Stimulated activated CD4-positive, alpha-beta T cell treated with anti-CD3 and anti-CD28 coated beads, Interleukin-2, amount 100 ng/mL, for 24 hours (primary cell): ENCODE data around the gene HAND2.
A peak's percentile ranks its signal among the peaks of the same experiment; 100 is the strongest.

ENCODE experiments used
- DNase-seq, 2 donors: peaks; one replicate each; pipeline ENCODE4 v3.0.0-alpha.2; 2020

The HAND2 gene

DNA sequence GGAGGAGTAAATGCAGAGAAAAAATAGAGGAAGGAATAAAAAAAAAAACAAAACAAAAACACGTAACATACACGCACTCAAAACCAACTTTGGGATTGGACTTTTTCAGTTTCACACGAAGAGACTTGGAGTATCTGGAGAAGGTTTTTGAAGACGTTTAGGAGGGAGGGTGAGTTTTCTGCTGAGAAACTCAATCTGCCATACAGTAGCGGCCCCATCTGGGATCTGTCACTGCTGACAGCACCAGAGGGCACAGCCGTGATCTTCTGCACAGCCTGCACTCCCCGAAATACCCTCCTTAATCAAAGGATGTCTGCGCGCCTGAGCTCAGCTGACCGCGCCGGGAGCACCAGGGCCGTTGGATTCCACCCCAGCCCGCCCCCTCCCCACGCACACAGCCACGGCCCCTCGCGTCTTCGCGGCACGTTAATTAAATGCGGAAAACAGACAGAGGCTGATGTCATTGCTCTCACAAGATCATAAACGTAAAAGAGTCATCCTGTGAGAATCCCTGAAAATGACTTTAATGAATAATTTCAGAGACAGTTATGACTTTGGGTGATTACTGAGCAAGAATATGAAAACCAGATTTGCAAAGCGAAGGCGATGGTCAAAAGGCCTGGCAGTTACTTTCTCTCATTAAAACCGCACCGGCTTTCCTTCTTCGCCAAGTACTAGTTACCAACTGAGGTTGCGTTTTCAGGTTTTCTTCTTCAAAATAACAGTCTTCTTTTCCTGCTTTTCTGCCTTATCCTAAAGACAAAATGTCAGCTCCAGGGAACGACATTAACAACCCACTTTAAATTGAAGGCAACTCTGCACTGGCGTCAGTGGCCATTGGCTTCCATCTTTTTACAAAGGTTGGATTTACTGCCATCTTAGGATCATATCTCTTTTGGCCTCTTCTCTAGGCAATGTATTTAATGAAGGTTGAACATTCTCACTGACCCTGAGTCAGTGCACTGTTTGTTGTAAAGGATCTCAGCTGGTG lies 10.6 kb downstream of the HAND2 start:
- DNase-seq: peak in 1 of 2 donors; percentile 2

DNA sequence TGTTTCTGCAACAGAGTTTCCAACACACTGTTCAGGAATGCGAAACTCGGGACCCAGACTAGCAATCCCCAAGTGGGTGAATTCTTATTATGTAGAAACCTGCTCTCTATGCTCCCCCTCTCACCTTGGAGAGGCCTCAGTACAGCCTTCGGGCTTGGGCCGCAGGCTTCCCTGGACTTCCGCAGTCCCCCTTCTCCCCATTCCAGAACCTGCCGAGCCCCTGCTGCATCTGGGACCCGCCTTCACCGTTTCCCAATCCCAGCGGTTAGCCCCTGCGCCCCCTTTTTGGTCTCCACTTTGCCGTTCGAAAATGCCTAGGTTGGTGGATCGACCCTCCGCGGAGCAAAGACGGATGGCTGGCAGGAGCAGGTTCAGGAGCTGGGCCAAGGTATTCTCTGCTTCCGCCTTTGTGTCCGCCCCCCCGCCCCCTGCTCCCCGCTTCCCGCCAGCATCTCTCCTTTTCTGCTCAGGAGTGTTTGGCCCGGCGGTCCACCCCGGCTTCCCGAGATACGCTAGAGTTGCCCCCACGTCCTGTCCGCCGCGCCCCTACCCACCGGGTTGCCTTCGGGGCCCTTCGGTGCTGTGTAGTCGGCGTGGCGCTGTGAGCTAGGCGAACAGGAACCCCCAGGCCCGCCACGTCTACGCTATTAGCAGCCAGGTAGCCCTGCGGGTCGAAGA lies 11.5 kb downstream of the HAND2 start:
- DNase-seq: no peak

DNA sequence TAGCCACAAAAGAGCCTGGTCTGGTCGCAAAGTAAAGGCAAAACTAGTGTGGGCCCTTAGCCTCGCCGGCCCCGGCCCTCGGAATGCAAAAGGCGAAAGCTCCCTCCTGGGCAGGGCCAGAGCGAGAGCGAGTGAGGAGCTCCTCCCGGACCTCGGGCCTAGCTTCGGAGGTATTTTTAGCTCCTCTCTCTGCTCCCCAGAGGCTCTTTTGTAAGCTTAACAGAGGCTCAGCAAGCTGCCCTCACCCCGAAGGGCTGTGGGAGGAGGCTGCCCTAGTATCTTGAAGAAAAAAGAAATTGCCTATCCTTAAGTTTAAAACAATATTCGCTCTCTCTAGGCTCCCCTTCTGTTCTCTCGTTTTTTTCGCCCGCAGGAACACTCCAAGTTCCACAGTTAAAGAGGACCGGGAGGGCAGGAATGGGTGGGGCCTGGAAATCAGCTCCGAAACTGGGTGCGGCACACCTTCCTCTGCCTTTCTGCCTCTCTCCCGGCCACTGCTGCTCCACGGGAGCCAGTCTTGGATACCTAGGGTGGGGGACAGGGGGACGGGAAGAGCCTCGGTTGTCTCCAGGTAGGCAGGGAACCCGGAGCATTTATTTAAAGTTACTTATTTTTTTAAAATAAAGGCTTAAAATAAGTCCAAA lies 12.1 kb downstream of the HAND2 start:
- no peak for DNase-seq

DNA sequence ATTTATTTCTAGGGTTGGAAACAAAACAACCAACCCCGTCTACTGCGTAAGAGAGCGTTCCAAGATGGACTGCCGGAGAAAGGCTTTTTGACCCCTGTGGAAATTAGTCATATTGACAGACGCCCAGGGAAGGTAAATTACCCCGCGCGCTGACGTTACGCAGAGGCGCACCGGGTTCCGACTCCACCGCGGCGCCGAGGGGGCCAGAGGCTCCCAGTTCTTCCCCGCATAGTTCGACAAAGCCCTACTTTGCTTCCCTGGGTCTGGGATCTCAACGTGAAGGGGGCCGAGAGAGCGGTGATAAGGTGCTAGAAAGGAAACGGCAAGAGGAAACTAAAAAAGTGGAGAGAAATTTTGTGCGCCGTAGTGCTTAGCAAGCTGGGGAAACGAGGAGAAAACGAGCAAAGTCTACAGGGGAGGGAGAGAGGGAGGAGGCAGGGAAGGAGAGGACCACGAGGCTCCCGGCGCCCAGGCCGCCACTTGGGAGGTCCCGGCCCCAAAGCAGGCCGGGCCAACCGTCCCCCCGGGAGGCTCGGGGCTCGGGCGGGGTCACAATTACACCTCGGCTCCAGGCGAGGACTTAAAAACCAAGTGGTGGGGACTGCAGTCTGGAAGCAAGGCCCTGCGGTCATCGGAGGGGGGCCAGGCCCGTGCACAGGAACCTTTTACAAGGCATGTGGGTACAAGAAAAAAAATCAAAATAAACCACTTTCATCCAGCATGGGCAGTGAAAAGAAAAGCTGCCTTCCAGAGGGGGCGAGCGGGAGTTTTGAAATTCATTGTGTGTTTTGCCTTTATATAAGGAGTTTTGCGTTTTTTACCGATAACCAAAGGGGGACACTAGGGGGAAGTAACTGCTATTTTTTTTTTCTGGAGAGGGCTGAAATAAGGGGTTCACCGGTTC lies 13.2 kb downstream of the HAND2 start:
- DNase-seq: no peak

DNA sequence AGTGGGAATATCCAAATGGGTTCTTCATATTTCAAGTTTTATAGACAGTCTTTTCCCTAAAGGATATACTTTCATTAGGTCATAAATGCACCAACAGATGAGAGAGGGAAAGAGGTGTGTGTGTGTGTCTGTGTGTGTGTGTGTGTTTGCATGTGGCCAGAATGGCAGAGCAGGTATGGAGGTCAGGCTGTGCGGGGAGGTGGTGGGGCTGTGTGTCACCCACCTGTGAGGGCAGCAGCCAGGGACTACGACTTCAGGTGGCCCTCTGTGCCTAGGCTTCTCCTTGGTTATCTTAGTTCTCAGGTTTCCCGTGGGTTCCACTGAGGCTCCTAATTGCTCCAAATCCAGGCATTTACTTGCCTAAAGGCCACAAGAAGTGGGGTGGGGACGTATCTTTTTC lies 14.6 kb downstream of the HAND2 start:
- no peak for DNase-seq

DNA sequence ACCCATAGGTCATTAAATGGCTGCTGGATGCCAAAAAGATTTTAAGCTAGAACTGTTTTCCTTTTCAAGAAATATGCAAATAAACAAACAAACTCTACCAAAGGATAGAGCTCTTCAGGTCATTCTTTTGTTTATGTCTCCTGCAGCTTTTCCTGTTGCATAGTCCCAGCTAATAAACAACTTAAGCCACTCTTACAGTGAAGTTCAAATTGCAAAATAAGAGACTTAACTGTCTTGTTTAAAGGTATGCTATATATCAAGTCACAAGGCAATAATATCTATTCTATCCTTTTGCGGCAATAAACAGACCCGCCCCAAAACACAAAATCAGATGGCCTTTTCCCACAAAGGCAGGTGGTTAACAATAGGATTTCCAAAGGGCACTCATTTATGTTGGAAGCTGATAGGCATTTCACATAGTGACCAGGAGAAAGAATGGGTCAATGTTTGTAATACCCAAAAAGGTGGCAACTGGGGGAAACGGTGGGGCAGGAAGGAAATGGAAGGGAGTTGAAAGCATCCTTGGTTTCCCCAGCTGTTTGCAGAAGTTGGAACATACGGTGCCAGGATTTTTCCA lies 15.3 kb downstream of the HAND2 start:
- DNase-seq: no peak

DNA sequence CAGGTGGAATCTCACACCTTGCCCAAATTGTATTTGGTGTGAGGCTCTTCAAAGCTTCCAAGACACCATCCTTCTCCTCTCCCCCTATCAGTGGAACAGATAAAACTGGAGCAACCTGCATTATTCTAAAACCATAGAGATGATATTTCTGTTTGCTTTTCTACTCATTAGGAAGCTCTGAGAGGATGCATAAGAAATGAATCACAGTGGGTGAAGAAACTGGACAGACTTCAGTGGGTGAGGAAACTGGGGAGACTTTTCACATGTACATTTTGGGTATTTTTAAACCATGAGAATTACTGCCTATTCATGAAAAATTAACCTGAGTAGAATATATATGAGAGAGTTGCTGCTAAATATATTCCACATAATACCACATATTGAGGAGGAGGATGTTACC lies 16.4 kb downstream of the HAND2 start:
- no peak for DNase-seq

DNA sequence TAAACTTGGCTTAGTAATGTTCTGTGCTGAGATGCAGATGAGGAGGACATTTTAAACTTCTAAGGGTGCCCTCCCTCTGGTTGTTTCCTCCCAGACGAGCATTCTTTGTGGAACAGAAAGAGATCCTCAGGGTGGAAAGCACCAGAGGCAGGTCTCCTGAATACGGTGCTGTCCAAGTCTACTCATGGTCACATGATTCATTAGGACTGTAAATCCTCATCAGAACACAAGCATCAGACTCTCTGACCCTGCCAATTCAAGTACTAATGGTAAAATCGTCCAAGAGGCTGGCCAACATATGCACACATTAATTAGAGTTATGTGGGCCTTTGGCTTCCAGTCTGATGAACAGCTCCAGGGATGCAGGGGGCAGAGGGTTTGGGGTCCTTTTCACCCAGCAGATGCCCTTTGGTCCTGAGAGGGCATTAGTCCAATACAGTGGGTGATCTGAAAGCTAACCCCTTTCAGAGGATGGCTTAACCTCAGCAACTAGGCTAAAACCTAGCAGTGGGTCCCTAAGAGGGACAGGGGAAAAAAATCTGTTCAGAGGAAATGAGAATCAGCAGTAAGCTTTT lies 18.2 kb downstream of the HAND2 start:
- DNase-seq: no peak

DNA sequence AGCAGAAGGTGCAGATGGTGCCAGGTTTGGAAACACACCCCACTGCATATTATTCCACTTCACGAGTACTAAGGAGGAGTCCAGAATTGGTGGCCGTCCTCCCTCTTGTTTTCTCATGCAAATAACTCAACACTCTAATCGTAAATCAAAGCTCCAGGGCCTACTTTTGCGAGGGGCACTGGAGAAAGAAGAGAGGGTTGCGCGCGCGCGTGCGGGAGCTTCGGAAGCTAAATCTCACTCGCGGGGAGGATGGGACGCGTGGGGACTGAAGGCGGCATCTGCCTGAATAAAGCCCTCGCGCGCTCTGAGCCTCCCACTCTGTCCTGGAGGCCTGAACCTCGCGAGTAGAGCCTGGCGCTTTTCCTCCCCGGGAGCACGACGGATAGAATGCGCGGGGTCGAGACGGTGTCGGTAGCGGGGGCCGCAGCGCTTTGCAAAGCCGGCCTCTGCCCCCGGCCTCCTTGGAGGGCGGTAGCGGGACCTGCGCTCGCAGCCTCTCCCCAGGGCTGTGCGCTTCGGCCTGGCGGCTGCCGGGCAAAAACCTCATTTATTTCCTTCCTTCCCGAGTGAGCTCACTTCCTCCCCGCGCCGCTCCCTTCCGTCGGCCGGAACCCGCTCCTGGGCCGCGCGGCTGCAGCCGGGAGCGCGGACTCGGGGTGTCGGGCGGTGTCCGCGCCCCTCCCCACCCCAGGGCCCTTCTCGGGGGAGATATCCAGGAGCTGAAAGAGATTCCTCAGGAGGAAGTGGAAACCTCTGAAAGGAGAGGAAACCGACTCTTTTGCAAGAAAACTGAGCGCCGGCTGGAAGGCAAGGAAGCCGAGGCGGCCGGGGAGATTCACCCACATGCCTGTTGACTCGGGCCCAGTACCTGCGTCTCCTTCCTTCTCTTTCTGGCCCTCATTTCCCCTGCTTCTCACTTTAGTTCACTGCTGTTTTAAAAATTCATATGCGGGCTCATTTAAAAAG lies 20.7 kb downstream of the HAND2 start:
- peak in 1 of 2 donors; percentile 49 for DNase-seq

DNA sequence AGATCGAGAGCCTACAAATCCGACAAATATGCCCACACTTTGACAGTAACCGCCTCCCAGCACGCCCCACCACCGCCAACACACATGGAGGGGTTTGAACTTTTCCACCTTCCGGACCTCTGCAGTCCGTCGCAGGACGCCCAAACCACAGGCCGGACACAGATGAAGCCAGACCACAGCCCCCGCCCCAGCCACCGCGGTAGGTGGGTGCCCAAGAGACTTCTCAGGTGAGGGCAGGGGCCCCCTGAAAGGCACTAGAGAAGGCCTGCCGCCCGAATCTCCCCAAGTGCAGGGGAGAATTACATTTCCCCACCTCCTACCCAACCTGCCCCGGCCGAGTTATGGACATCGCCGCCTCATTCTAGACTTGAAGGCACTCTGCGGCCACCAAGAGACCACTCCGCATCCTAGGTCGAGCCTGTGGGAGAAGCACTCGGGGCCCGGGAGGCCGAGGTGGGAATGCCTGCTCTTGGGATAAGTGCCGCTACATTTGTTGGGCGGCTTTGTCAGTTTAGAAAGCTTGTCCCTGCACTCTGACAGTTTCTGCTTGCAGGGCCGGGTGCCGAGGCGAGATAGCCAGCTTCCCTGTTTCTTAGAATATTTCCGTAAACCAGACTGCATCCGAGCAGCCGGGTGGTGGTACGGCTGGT lies 21.5 kb downstream of the HAND2 start:
- peak in 1 of 2 donors; percentile 6 for DNase-seq

DNA sequence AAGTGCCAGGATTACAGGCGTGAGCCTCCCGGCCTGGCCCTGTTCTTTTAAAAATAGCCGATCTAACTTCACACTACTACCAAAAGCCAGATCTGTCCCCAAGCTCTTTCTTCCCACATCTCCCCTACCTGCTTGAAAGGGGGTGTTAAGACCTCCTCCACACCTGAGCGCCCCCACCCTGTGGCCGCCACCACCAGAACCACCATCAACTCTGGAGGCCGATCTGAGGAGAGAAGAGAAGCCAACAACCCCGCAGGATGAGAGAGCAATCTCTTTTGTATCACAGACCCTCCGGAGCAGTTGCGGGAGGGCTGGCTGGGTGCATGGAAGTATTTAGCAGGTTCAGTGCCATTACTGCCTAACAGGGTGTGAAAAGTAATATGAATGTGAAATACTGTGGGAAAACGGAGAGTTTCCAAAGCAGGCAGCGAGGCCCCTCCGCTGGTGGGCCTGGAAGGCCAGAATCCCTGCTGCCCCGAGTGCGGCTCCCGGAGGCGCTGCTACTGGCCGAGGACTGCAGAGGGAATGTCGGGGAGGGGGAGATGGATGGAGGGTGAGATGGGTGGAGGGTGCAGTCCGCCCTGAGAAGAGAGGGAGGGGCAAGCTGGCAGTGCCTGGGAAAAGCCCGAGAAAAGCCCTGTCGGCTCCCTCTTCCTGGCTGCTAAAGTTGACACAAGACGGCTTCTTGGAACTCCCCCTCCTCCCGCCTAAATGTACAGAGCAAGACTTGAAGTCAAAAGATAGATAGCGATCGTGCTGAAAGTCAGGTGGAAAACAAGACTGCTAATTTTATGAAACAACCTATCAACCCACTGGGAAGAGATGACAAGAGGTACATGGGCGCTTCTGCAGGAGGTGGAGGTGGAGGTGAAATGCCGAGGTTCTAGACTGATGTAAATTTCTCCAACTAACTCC lies 22.3 kb downstream of the HAND2 start:
- peak in 1 of 2 donors; percentile 10 for DNase-seq

DNA sequence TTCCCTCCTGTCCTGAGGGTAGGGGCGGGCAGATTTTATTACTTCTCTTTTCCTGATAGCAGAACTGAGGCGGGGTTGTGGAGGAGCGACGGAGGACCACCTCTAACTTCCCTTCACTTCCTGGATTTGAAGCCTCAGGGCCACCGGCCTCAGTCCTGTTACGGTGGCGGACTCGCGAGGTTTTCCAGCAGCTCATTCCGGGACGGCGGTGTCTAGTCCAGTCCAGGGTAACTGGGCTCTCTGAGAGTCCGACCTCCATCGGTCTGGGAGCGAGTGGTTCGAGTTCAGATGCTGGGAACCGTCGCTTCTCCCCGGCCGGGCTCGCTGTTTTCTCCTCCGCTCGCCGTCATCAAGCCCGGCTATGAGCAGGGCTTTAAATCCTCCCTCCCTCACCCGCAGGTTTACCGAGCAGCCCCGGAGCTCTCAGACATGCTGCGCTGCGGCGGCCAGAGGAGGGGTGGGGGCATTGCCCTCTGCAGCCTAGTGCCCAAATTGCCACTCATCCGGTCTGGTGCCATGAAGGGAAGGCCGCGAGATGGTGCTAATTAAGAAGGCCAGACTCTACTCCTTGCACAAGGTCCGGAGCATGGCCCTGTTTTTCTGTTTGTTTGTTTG lies 23.3 kb downstream of the HAND2 start:
- peak in 1 of 2 donors; percentile 13 for DNase-seq

DNA sequence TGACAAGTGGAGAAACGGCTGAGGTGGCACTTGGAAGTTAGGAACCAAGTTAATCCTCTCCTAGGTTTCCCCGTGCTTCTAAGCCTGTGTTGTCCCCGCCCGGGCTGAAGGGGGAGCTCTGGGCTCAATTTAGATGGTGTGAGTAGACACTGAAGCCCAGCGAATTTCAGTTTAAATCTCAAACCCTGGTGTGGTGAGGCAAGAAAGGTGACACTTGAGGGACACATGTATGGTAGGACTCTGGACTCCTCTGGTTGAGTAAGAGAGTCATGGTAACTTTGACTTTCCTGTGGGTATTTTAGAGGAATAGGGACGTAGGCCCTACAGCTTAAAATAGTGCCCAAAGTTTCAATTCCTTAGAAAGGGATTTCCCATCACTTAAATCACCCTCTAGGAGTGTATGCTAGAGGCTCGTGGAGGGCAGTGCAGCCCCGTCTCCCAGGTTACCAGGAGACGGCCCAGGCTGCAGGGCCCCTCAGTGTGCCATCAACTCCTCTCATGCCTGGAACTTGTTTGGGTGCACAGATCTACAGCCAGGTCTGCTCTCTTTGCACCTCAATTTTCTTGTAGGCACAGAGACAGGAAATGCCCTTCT lies 24.0 kb downstream of the HAND2 start:
- DNase-seq: peak; percentile 39 to 66

DNA sequence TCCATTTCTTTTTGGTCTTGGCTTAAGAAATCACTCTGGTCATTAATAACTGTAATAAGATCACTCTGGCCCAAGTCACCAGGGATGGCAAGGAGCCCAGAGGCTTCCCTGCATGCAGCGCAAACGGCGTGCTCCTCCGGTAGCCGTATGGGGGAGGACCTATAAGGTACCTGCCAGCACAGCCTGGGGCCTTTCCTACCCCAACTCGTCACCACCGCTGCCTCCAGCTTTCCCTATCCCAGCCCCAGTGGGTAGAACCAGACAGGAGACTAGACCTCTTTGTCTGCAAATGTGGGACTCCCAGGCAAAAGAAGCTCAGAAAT lies 25.9 kb downstream of the HAND2 start:
- DNase-seq: no peak

DNA sequence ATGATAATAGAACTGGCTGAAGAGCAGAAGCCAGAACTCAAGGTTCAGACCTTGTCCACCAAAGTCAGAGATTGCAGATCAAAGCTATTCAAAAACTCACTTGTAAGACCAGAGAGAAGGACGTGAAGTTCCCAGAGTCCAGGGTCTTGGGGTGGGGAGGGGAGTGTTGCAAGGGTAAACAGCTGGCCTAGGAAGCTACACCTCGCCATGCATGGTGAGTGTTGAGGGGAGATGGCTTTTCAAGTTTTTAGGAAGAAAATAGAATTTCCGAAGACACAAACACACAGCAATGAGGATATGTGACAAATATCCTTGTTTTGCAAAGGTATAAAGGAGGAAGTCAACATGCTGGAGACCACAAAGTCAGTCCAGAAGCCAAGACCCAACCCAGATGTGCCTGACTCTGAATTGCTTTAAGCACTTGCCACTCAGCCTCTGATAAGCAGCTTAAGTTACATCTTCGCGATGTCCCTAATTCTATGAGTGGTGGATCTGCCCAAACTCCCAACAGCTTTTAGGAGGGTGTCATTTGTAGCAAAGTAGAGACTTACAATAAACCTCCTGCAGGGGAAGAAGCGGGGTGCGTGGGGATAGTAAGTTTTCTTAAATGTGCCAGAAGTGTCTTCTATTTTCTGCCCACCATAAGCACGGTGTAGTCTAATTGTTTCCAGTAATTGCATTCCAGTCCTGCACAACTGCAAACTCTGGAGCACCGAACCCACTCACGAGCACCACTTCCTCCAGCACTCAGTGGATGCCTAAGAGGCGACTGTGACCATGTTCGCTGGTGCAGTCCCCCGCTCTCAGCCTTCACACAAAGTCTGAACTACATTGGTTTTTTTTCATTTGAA lies 26.5 kb downstream of the HAND2 start:
- no peak for DNase-seq

DNA sequence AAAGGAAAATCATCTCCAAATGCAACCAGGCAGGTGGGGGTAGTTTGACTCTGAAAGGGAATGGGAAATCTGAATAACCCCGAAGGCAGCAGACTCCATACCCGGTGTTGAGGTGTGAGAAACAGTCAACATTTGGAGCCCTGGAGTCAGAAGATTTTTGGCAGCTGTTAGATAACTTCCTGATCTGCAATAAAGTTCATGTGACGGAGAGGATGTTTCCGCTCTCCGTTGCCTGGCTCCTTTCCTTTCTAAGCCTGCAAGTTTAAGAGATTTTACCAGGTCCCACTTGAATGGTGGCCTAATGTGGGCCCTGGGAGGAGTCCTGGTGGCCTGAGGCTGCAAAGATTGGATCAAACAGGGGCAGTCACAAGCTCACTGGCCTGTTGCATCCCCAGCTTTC lies 27.7 kb downstream of the HAND2 start:
- no peak for DNase-seq

DNA sequence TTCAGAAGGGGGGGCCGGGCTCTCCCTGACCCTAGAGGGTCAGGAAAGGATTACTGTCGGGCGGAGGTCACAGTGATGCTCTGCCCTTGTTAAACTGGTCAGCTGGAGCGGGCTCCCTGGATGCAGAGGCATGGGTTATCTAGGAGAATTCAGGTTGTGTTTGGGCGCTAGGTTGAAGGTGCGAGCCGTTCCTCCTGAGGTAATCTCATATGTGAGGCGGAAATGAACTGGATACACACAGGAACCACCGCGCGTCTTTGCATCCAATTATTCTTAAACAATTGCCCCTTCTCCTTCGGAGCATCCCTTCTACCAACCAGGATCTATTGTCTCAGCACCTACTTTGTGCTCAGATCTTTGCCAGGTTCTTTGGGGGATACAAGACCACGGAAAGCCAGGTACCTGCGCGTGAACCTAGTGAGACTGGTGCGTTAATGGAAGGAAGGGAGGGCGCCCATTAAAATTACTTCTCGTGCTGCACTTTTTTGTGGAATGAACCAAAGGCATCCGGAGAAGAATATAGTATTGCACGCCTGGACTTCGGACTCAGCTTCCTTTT lies 28.4 kb downstream of the HAND2 start:
- no peak for DNase-seq
